A673 (cell line): Measurements from ENCODE around the gene SCGB1D2.

Experiments
- CTCF ChIP-seq: fragments of 300-800, 200-600 bp; sonication (generic); conservative IDR thresholded peaks from 2 replicates; pipeline ENCODE4 v1.5.1; 2017; ENCODE audit warnings: low read depth, mild to moderate bottlenecking, antibody characterized with exemption, low read length, moderate library complexity, mixed read lengths
- EZH2 ChIP-seq: fragments of 200-600 bp; sonication (generic); IDR thresholded peaks from 2 replicates; pipeline ENCODE4 v1.6.1; 2017; ENCODE audit warnings: borderline replicate concordance, low read depth, mild to moderate bottlenecking, mixed read lengths, antibody characterized with exemption, low read length; ENCODE audit not compliant: poor library complexity, severe bottlenecking

DNA sequence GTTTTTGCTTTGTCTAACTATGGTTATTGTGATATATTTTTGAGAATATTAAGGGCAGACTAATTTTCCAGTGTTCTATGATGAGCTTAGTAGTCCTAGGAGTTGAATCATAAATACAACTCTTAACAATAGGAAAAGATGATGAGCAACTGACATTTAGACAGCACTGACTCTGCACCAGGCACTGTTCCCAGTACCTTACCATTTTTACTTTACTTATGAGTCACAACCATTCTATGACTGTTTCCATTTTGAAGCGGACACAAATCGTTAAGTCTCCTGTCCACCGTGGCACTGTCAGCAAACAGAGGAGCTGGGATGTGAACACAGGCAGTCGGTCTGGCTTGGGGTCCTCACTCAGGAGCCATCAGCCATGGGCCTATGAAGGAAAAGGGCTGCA is 24.5 kb downstream of the SCGB1D2 start:
- TF ChIP-seq EZH2 (no peak), CTCF (no peak)
